Measurements from ENCODE around the gene CPZ. TPM values are rescaled to one million over a fixed set of nuclear protein-coding genes. Genes with fewer than 3 reads are reported as not detected.

Gene CPZ
- total RNA-seq, 2 experiments from 2014 or later = not detected

DNA sequence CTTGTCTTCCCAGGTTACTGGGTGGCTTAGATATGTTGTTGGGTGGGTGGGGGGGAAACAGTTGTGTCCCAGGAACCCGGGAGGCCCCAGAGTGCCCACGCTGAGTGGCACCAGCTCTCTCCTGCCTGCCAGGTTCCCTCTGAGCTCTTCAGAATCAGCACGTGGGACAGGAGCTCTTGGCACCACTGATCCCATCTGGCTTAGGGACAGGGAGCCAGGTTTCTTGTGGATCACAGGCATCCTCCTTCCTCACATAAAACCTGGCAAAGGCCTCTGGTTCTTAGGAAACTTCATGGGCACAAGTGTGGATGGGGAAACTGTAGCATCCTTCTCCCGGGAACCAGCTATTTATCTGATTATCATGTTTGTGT lies 8.9 kb upstream of the CPZ start:
- intact Hi-C loops (cut with DNase I, micrococcal nuclease) = no loop called here
- H3K9me3 Mint-ChIP-seq (ENCODE audit: low read depth) = no peaks in the 10 kb centered on the region
- no peak overlapping the region for H3K4me3 Mint-ChIP-seq
- ChIA-PET POLR2A (no interaction called here), CTCF (interaction anchor here (0.6 kb wide), 1 partner anchor 8 kb away, joined by 4 read pairs; no protein-coding TSS in a partner anchor)
- H3K27me3 Mint-ChIP-seq = peaks cover 13% of the 10 kb centered on the region
- ATAC-seq (no peak), DNase-seq (no peak)
- H3K27ac Mint-ChIP-seq = no peak overlapping the region
- no peaks in the 10 kb centered on the region for H3K4me1 Mint-ChIP-seq
- H3K36me3 Mint-ChIP-seq (ENCODE audit: low read depth) = no peaks in the 10 kb centered on the region

DNA sequence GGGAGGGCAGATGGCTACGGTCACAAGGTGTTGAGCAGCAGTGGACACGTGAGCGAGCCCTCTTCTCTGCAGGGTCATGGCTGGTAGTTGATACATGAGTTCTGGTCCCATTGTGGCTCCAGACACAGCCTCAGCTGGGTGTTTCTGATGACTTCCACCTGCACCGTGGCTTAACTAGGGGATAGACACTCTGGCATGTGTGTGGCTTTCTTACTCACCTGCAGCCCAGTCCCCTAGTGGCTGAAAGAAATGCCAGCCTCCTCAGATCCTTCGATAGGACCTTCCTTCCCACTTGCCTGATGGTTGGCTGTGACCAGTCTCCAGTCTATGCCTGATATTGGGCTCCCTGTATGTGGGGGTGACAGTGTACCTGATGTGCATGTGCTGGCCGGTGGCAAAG lies 7.4 kb upstream of the CPZ start:
- CTCF ChIA-PET = no interaction called here
- Mint-ChIP-seq H3K9me3 (ENCODE audit: low read depth) (no peaks in the 10 kb centered on the region), H3K27ac (no peak overlapping the region), H3K27me3 (peaks cover 6% of the 10 kb centered on the region), H3K4me3 (no peak overlapping the region), H3K36me3 (ENCODE audit: low read depth) (no peaks in the 10 kb centered on the region), H3K4me1 (no peaks in the 10 kb centered on the region)
- ATAC-seq (no peak), DNase-seq (no peak)
- POLR2A ChIA-PET = no interaction called here
- intact Hi-C loops (cut with DNase I, micrococcal nuclease) = no loop called here

DNA sequence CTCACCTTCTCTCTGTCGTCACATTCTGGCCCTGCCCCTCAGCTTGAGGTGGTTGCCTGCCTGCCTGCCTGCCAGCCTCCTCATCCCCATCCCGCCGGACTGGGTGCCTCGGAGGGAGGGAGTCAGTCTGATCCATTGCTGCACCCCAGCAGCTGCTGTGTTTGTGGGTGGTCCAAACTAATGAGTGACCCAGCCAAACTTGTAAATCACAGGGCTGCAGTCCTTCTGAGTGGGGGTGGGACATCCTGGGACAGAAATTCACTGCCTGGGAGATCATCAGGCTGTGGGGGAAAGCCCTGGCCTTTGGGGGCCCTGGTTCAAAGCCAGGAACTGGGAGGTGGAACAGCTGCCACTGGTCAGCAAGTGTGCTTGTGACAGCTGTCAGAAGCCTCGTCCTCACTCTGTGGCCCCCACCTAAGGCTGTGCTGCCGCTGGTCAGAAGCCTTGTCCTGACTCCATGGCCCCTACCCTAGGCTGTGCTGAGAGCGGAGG lies 6.8 kb upstream of the CPZ start:
- H3K27ac Mint-ChIP-seq = no peak overlapping the region
- intact Hi-C loops (cut with DNase I, micrococcal nuclease) = no loop called here
- DNase-seq (no peak), ATAC-seq (no peak)
- no peaks in the 10 kb centered on the region for H3K9me3 Mint-ChIP-seq (ENCODE audit: low read depth)
- POLR2A ChIA-PET = no interaction called here
- no peaks in the 10 kb centered on the region for H3K4me1 Mint-ChIP-seq
- no peak overlapping the region for H3K4me3 Mint-ChIP-seq
- H3K27me3 Mint-ChIP-seq = peaks cover 4% of the 10 kb centered on the region
- CTCF ChIA-PET = no interaction called here
- H3K36me3 Mint-ChIP-seq (ENCODE audit: low read depth) = no peaks in the 10 kb centered on the region

DNA sequence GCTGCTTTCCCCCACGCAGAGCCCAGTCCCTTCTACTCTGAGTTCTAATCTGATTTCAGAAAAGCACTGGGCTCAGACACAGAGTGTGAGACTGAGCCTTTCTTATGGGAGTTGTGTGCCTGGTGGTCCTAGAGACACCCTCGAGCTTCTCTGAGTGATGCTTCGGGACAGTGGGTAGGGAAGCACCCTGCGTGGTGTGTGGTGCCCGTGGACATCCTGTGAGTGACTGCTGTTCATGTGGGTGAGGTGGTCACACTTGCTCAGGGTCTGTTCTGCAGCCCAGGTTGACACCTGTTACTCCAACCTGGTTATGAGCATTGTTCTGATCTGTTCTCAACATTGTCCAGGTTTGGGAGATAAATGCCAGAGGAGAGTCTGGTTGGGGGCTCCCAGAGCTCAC lies 6.3 kb upstream of the CPZ start:
- intact Hi-C loops (cut with DNase I, micrococcal nuclease) = no loop called here
- CTCF ChIA-PET = no interaction called here
- ATAC-seq = no peak
- H3K36me3 Mint-ChIP-seq (ENCODE audit: low read depth) = no peaks in the 10 kb centered on the region
- POLR2A ChIA-PET = no interaction called here
- no peaks in the 10 kb centered on the region for H3K4me1 Mint-ChIP-seq
- no peaks in the 10 kb centered on the region for H3K9me3 Mint-ChIP-seq (ENCODE audit: low read depth)
- H3K27ac Mint-ChIP-seq = no peak overlapping the region
- no peak overlapping the region for H3K4me3 Mint-ChIP-seq
- peaks cover 3% of the 10 kb centered on the region for H3K27me3 Mint-ChIP-seq
- DNase-seq = no peak

DNA sequence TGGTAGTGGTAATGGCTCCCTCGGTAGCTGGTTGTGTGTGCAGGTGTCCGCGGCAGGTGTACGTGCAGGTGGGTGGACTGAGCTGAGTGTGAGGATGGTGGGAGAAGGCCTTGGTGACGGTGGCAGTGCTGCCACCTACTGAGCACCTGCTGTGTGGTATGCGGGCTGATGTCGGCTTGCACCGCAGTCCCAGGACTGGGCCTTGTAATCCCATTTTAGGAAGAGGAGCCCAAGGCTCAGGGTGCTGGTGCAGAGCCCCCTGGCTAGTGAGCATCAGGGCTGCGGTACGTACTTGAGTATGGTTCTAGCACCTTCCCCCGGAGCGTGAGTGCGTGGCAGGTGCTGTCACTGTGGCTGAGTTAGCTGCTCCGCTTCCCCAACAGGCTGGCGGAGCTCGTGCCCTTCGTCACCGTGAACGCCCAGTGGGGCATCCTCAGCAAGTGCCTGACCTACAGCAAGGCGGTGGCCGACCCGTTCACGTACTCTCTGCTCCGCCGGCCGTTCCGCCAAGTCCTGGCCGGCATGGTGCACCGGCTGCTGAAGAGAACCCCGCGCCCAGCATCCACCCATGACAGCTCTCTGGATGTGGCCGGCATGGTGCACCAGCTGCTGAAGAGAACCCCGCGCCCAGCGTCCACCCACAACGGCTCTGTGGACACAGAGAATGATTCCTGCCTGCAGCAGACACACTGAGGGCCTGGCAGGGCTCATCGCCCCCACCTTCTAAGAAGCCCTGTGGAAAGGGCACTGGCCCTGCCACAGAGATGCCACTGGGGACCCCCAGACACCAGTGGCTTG lies 5.7 kb upstream of the CPZ start:
- H3K27ac Mint-ChIP-seq = no peak overlapping the region
- H3K4me3 Mint-ChIP-seq = no peak overlapping the region
- H3K27me3 Mint-ChIP-seq = peaks cover 9% of the 10 kb centered on the region
- H3K4me1 Mint-ChIP-seq = no peaks in the 10 kb centered on the region
- H3K36me3 Mint-ChIP-seq (ENCODE audit: low read depth) = no peaks in the 10 kb centered on the region
- ATAC-seq = no peak
- no peaks in the 10 kb centered on the region for H3K9me3 Mint-ChIP-seq (ENCODE audit: low read depth)
- CTCF ChIA-PET = no interaction called here
- intact Hi-C loops (cut with DNase I, micrococcal nuclease) = no loop called here
- DNase-seq = no peak
- POLR2A ChIA-PET = no interaction called here

DNA sequence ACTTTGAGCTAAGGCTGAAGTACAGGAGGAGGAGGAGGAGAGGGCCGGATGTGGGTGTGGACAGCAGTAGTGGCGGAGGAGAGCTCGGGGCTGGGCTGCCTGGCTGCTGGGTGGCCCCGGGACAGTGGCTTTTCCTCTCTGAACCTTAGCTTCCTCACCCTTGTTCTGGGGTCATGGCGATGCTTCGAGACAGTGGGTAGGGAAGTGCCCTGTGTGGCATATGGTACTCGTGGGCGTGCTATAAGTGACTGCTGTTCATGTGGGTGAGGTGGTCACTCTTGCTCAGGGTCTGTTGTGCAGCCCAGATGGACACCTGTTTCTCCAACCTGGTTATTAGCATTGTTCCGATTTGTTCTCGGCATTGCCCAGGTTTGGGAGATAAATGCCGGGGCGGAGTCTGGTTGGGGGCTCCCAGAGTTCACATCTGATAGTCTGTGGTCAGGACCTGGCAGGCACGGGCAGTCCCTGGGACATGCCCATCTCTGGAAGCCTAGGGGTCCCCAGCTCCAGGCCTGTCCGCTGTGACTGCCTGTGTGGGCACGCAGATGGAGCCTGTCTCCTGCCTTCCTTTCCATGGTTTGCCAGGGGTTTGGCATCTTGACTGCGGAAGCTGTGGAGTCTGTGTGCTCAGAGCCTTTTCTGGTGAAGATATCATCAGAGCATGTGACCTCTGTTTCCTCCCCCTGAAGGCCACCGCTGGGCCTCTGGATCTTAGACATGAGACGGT lies 4.9 kb upstream of the CPZ start:
- H3K9me3 Mint-ChIP-seq (ENCODE audit: low read depth) = no peaks in the 10 kb centered on the region
- CTCF ChIA-PET = no interaction called here

DNA sequence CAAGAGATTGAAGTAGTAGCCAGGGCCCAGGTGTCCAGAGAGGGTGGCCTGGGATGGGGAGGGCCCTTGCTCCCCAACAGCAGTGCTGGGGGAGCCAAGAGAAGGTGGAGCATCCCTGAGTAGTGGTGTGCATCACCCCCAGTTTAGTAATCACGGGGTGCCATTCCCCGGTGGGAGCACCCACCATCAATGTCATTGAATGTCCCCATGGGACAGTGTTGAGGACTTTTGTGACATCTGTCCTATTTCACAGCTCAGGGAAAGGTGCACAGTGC lies 4.4 kb upstream of the CPZ start:
- no peak for DNase-seq
- CTCF ChIA-PET = interaction anchor here (0.6 kb wide), 1 partner anchor 35 kb away, joined by 3 read pairs; no protein-coding TSS in a partner anchor
- H3K27me3 Mint-ChIP-seq = peaks cover 8% of the 10 kb centered on the region
- H3K4me1 Mint-ChIP-seq = no peaks in the 10 kb centered on the region
- H3K4me3 Mint-ChIP-seq = no peak overlapping the region
- ATAC-seq = no peak
- intact Hi-C loops (cut with DNase I, micrococcal nuclease) = no loop called here
- no peak overlapping the region for H3K27ac Mint-ChIP-seq
- no peaks in the 10 kb centered on the region for H3K9me3 Mint-ChIP-seq (ENCODE audit: low read depth)
- POLR2A ChIA-PET = no interaction called here
- H3K36me3 Mint-ChIP-seq (ENCODE audit: low read depth) = no peaks in the 10 kb centered on the region

More for the DNA sequence above, 4.9 kb upstream of the CPZ start:
- Mint-ChIP-seq H3K27ac (no peak overlapping the region), H3K36me3 (ENCODE audit: low read depth) (no peaks in the 10 kb centered on the region), H3K27me3 (peaks cover 6% of the 10 kb centered on the region), H3K4me1 (no peaks in the 10 kb centered on the region), H3K4me3 (no peak overlapping the region)
- intact Hi-C loops (cut with DNase I, micrococcal nuclease) = no loop called here
- ATAC-seq (no peak), DNase-seq (no peak)
- POLR2A ChIA-PET = no interaction called here

DNA sequence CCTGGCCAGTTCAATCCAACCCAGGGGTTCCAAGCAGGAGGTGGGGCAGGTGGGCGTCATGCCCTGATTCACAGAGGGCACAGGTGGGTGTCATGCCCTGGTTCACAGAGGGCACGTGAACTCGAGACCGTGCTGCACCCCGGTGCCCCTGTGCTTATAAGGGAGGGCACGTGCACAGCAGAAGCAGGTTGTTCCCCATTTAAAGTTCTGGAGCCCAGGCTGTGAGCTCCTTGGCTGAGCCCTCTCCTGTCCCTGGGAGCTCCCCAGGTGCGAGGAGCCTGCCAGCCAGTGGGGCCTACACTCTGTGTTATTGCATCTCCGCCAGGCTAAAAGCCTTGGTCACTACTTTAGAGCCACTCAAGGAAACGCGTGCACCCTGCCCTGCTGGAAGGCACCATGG lies 3.2 kb upstream of the CPZ start:
- no peak overlapping the region for H3K27ac Mint-ChIP-seq
- ChIA-PET POLR2A (no interaction called here), CTCF (interaction anchor here (0.7 kb wide), 1 partner anchor 121 kb away, joined by 3 read pairs; no protein-coding TSS in a partner anchor)
- intact Hi-C loops (cut with DNase I, micrococcal nuclease) = no loop called here
- DNase-seq (no peak), ATAC-seq (no peak)
- peaks cover 17% of the 10 kb centered on the region for H3K27me3 Mint-ChIP-seq
- H3K9me3 Mint-ChIP-seq (ENCODE audit: low read depth) = no peaks in the 10 kb centered on the region
- H3K4me3 Mint-ChIP-seq = no peak overlapping the region
- H3K4me1 Mint-ChIP-seq = no peaks in the 10 kb centered on the region
- no peaks in the 10 kb centered on the region for H3K36me3 Mint-ChIP-seq (ENCODE audit: low read depth)

DNA sequence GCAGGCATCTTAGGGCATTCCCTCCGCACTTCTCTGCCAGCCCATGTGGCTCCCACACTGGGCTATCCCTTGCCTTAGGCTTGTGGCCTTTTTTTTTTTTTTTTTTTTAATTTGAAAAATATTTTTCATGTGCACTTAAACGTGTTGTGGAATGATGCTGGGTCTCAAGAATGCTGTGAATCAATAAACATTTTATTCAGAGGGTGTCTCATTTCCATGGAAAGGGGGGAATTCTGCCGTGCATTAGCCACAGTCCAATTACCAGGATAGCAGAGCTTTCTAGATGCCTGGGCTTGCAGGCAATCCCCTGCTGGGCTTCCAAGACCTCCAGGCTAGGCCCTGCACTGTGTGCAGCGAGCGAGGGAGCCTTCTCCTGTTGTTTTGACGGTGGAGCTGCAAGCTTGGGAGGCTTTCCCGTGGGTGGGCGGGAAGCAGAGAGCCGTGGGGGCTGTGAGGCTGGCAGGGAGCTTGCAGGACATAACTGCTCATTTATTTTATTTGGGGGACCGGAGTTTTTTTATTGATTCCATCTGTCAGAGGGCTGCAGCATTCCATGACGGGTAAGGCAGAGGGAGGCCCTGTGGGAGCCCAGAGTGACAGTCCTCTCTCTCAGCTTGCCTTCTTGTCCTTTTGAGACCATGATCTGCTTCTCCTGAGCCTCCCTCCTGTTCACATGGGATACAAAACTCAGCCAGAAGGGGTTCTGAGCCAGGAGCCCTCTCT lies 2.6 kb upstream of the CPZ start:
- intact Hi-C loops (cut with DNase I, micrococcal nuclease) = loop anchor here in 1 of 2 experiments (5.0 kb wide), 1 partner anchor 348 kb away; no protein-coding TSS in a partner anchor
- no peaks in the 10 kb centered on the region for H3K4me1 Mint-ChIP-seq
- no peak overlapping the region for H3K27ac Mint-ChIP-seq
- ChIA-PET CTCF (interaction anchor here (0.7 kb wide), 1 partner anchor 122 kb away, joined by 3 read pairs; no protein-coding TSS in a partner anchor), POLR2A (no interaction called here)
- no peaks in the 10 kb centered on the region for H3K36me3 Mint-ChIP-seq (ENCODE audit: low read depth)
- H3K4me3 Mint-ChIP-seq = no peak overlapping the region
- peaks cover 19% of the 10 kb centered on the region for H3K27me3 Mint-ChIP-seq
- DNase-seq (no peak), ATAC-seq (no peak)
- no peaks in the 10 kb centered on the region for H3K9me3 Mint-ChIP-seq (ENCODE audit: low read depth)

DNA sequence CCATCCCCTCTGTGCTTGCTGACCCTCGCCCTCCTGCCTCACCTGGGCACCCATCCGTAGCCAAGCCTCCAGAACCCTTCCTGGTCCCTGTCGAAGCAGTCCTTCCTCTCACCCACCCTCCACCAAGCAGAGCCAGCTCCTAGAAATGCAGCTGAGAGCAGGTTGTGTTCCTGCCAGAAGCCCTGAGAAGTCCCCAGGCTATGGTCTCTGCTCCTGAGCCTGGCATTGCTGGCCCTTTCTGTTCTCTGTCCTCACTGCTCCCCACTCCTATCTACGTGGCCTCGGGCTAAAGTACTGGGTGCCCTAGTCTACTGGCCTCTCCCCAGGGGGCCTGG lies 2.1 kb upstream of the CPZ start:
- H3K4me3 Mint-ChIP-seq = no peak overlapping the region
- H3K27ac Mint-ChIP-seq = no peak overlapping the region
- no peaks in the 10 kb centered on the region for H3K9me3 Mint-ChIP-seq (ENCODE audit: low read depth)
- DNase-seq = no peak
- no peaks in the 10 kb centered on the region for H3K36me3 Mint-ChIP-seq (ENCODE audit: low read depth)
- H3K4me1 Mint-ChIP-seq = no peaks in the 10 kb centered on the region
- ATAC-seq = no peak
- intact Hi-C loops (cut with DNase I, micrococcal nuclease) = loop anchor here in 1 of 2 experiments (5.0 kb wide), 1 partner anchor 348 kb away; no protein-coding TSS in a partner anchor
- ChIA-PET CTCF (no interaction called here), POLR2A (no interaction called here)
- peaks cover 19% of the 10 kb centered on the region for H3K27me3 Mint-ChIP-seq

DNA sequence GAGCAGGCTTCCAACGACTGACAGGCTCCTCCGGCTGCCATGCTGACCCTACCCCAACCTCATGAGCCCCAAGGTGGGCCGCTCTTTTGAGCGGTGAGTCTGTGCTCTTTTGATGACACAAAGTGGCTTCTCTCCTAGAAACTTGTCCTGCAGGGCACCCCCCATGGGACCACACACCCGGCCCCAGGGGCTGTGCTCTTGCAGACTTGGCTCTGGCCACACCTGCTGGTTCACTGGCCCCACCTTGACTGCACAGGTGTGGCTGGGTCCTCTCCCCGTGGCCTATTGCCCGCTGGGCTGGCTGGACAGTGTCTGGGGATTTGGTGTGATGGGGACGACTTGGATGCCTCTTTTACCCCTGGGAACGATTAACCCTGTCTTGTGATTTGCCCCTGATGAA lies 1.5 kb upstream of the CPZ start:
- no peak overlapping the region for H3K4me3 Mint-ChIP-seq
- peaks cover 19% of the 10 kb centered on the region for H3K27me3 Mint-ChIP-seq
- no peak overlapping the region for H3K27ac Mint-ChIP-seq
- H3K4me1 Mint-ChIP-seq = no peaks in the 10 kb centered on the region
- intact Hi-C loops (cut with DNase I, micrococcal nuclease) = loop anchor here in 1 of 2 experiments (5.0 kb wide), 1 partner anchor 349 kb away; no protein-coding TSS in a partner anchor
- DNase-seq (no peak), ATAC-seq (no peak)
- ChIA-PET CTCF (no interaction called here), POLR2A (no interaction called here)
- no peaks in the 10 kb centered on the region for H3K9me3 Mint-ChIP-seq (ENCODE audit: low read depth)
- no peaks in the 10 kb centered on the region for H3K36me3 Mint-ChIP-seq (ENCODE audit: low read depth)

Measured in activated CD4-positive, alpha-beta T cell treated with anti-CD3 and anti-CD28 coated beads for 36 hours (primary cell).